HepG2 (cell line): ENCODE measurements around the gene XPNPEP2. TPM values are rescaled to one million over a fixed set of nuclear protein-coding genes. Genes with fewer than 3 reads are reported as not detected.
A peak's percentile ranks its signal among the peaks of the same experiment; 100 is the strongest.

ENCODE experiments used
- BHLHE40 ChIP-seq: IDR thresholded peaks from 2 replicates; pipeline ENCODE4 v1.6.1; 2011; ENCODE audit warnings: low read length, improper control_type of control experiment
- HNF4A ChIP-seq: sonication (generic); formaldehyde crosslinking; IDR thresholded peaks from 2 replicates; pipeline ENCODE4 v1.4.0; 2020; ENCODE audit warnings: missing genetic modification reagents
- KLF9 ChIP-seq: IDR thresholded peaks from 2 replicates; pipeline ENCODE4 v1.6.1; 2016; ENCODE audit warnings: low read depth
- MTA3 ChIP-seq: sonication (generic); formaldehyde crosslinking; IDR thresholded peaks from 2 replicates; pipeline ENCODE4 v1.4.0; 2020; ENCODE audit warnings: missing genetic modification reagents
- NR3C1 ChIP-seq: sonication (generic); formaldehyde crosslinking; IDR thresholded peaks from 2 replicates; pipeline ENCODE4 v1.4.0; 2020; ENCODE audit warnings: missing genetic modification reagents
- SALL1 ChIP-seq: sonication (generic); formaldehyde crosslinking; IDR thresholded peaks from 2 replicates; pipeline ENCODE4 v1.8.0; 2022; ENCODE audit warnings: mild to moderate bottlenecking, missing genetic modification reagents
- SMAD9 ChIP-seq: sonication (generic); formaldehyde crosslinking; IDR thresholded peaks from 2 replicates; pipeline ENCODE4 v1.5.1; 2020; ENCODE audit warnings: mild to moderate bottlenecking, missing genetic modification reagents
- TBX2 ChIP-seq: sonication (generic); formaldehyde crosslinking; IDR thresholded peaks from 2 replicates; pipeline ENCODE4 v1.5.0; 2020; ENCODE audit warnings: missing genetic modification reagents, mild to moderate bottlenecking, borderline replicate concordance
- ZFAT ChIP-seq: sonication (generic); formaldehyde crosslinking; conservative IDR thresholded peaks from 2 replicates; pipeline ENCODE4 v1.8.1; 2023; ENCODE audit warnings: missing genetic modification reagents, inconsistent platforms
- ZNF160 ChIP-seq: sonication (generic); formaldehyde crosslinking; IDR thresholded peaks from 2 replicates; pipeline ENCODE4 v1.8.0; 2022; ENCODE audit warnings: mild to moderate bottlenecking, inconsistent platforms, missing genetic modification reagents
- ZNF556 ChIP-seq: sonication (generic); formaldehyde crosslinking; IDR thresholded peaks from 2 replicates; pipeline ENCODE4 v1.4.0; 2020; ENCODE audit warnings: mild to moderate bottlenecking, missing genetic modification reagents, borderline replicate concordance
- ZNF589 ChIP-seq: sonication (generic); formaldehyde crosslinking; conservative IDR thresholded peaks from 2 replicates; pipeline ENCODE4 v1.8.0; 2022; ENCODE audit warnings: mild to moderate bottlenecking, moderate library complexity, missing genetic modification reagents
- polyA plus RNA-seq, 8 experiments: library from polyadenylated mRNA; depleted of rRNA in 3 of 8; stranded (reverse) in 7 of 8; unstranded in 1 of 8; fragments of >200 nt; fragmentation: Illumina TruSeq in 4 of 8; extraction: Trizol in 4 of 8; gene quantifications; 2 replicates each; pipeline versions ENCODE4 v1.2.1 to v1.2.3, GENCODE V29; 2011 to 2016; ENCODE audit warnings: low read depth in 4 of 8, missing spikeins in 1 of 8, mixed read lengths in 1 of 8; ENCODE audit not compliant: insufficient read depth in 1 of 8
- total RNA-seq, 5 experiments: library from RNA; depleted of rRNA; stranded (reverse); fragments of >200 nt; fragmentation: Illumina TruSeq; extraction: Trizol; gene quantifications; 2 replicates each; pipeline ENCODE4 v1.2.3, GENCODE V29; 2016; ENCODE audit warnings: low read depth in 1 of 5
- TF ChIP-seq, protein P1 (sequence below): sonication (generic); formaldehyde crosslinking; IDR thresholded peaks from 2 replicates; pipeline ENCODE4 v1.8.1; 2022; ENCODE audit warnings: low read depth, mild to moderate bottlenecking, missing genetic modification reagents
- TF ChIP-seq, protein P2 (sequence below): sonication (generic); formaldehyde crosslinking; IDR thresholded peaks from 2 replicates; pipeline ENCODE4 v1.4.0; 2020; ENCODE audit warnings: missing genetic modification reagents
- TF ChIP-seq, protein P3 (sequence below): sonication (generic); formaldehyde crosslinking; IDR thresholded peaks from 2 replicates; pipeline ENCODE4 v1.4.0; 2020; ENCODE audit warnings: mild to moderate bottlenecking, missing genetic modification reagents
- TF ChIP-seq, protein P4 (sequence below): sonication (generic); formaldehyde crosslinking; IDR thresholded peaks from 2 replicates; pipeline ENCODE4 v1.4.0; 2020; ENCODE audit warnings: missing genetic modification reagents, borderline replicate concordance
- TF ChIP-seq, protein P5 (sequence below): sonication (generic); formaldehyde crosslinking; IDR thresholded peaks from 2 replicates; pipeline ENCODE4 v1.5.1; 2020; ENCODE audit warnings: missing genetic modification reagents, mild to moderate bottlenecking, borderline replicate concordance
- TF ChIP-seq, protein P6 (sequence below): sonication (generic); formaldehyde crosslinking; IDR thresholded peaks from 2 replicates; pipeline ENCODE4 v1.4.0; 2020; ENCODE audit warnings: mild to moderate bottlenecking, missing genetic modification reagents

XPNPEP2 gene
- total and polyA plus RNA-seq, 2 of the 13 experiments (the other 11 are each of a cell fraction or from before 2014, with no cell fraction given): 1.1 to 1.8 TPM

DNA sequence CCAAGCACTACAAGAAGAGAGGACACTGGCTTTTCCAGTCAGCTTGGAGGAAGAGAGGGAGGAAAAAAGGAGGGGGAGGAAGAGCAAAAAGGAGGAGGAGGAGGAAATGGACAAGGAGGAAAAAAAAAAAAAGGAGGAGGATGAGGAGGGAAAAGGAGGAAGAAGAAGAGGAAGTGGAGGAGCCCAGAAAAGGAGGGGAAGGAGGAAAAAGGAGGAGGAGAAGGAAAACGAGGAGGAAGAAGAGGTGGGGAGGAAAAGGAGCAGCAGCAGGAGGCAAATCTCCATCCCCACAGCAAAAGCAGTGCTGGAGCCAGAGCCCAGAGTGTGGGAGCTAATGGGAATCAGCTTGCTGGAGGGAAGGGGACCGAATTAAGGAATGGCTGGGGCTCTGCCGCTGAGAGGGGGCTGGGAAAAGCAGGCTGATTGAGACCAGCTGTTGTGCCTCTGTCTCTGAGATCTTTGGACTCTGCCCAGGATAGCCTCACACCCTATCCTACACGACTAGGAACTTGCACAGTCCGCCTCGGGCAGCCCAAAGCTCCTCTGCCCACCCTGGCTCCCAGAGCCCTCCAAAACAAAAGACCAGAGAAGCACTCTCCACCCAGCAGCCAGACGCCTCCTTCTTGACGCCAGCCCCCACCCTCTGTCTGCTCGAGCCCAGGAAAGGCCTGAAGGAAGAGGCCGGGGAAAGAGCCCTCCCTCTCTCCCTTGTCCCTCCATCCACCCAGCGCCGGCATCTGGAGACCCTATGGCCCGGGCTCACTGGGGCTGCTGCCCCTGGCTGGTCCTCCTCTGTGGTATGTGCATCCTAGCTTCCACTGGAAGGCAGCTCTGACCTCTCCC, at the start of gene XPNPEP2 (continued):
- TF ChIP-seq, protein P1, sequence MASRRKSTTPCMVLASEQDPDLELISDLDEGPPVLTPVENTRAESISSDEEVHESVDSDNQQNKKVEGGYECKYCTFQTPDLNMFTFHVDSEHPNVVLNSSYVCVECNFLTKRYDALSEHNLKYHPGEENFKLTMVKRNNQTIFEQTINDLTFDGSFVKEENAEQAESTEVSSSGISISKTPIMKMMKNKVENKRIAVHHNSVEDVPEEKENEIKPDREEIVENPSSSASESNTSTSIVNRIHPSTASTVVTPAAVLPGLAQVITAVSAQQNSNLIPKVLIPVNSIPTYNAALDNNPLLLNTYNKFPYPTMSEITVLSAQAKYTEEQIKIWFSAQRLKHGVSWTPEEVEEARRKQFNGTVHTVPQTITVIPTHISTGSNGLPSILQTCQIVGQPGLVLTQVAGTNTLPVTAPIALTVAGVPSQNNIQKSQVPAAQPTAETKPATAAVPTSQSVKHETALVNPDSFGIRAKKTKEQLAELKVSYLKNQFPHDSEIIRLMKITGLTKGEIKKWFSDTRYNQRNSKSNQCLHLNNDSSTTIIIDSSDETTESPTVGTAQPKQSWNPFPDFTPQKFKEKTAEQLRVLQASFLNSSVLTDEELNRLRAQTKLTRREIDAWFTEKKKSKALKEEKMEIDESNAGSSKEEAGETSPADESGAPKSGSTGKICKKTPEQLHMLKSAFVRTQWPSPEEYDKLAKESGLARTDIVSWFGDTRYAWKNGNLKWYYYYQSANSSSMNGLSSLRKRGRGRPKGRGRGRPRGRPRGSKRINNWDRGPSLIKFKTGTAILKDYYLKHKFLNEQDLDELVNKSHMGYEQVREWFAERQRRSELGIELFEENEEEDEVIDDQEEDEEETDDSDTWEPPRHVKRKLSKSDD (CRISPR knock-in tag): no peak
- TF ChIP-seq SMAD9 (CRISPR knock-in tag): no peak
- TF ChIP-seq ZNF160 (CRISPR knock-in tag): no peak
- no peak for TF ChIP-seq MTA3
- no peak for TF ChIP-seq ZNF556 (CRISPR knock-in tag)
- TF ChIP-seq, protein P2, sequence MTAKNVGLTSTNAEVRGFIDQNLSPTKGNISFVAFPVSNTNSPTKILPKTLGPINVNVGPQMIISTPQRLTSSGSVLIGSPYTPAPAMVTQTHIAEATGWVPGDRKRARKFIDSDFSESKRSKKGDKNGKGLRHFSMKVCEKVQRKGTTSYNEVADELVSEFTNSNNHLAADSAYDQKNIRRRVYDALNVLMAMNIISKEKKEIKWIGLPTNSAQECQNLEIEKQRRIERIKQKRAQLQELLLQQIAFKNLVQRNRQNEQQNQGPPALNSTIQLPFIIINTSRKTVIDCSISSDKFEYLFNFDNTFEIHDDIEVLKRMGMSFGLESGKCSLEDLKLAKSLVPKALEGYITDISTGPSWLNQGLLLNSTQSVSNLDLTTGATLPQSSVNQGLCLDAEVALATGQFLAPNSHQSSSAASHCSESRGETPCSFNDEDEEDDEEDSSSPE (CRISPR knock-in tag): no peak
- TF ChIP-seq TBX2 (CRISPR knock-in tag): no peak
- TF ChIP-seq KLF9 (CRISPR knock-in tag): no peak
- TF ChIP-seq HNF4A (CRISPR knock-in tag): peak; percentile 61
- TF ChIP-seq, protein P3, sequence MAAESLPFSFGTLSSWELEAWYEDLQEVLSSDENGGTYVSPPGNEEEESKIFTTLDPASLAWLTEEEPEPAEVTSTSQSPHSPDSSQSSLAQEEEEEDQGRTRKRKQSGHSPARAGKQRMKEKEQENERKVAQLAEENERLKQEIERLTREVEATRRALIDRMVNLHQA (CRISPR knock-in tag): no peak
- TF ChIP-seq, protein P4, sequence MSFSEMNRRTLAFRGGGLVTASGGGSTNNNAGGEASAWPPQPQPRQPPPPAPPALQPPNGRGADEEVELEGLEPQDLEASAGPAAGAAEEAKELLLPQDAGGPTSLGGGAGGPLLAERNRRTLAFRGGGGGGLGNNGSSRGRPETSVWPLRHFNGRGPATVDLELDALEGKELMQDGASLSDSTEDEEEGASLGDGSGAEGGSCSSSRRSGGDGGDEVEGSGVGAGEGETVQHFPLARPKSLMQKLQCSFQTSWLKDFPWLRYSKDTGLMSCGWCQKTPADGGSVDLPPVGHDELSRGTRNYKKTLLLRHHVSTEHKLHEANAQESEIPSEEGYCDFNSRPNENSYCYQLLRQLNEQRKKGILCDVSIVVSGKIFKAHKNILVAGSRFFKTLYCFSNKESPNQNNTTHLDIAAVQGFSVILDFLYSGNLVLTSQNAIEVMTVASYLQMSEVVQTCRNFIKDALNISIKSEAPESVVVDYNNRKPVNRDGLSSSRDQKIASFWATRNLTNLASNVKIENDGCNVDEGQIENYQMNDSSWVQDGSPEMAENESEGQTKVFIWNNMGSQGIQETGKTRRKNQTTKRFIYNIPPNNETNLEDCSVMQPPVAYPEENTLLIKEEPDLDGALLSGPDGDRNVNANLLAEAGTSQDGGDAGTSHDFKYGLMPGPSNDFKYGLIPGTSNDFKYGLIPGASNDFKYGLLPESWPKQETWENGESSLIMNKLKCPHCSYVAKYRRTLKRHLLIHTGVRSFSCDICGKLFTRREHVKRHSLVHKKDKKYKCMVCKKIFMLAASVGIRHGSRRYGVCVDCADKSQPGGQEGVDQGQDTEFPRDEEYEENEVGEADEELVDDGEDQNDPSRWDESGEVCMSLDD (CRISPR knock-in tag): no peak
- TF ChIP-seq SALL1 (CRISPR knock-in tag): no peak
- no peak for TF ChIP-seq ZFAT (CRISPR knock-in tag)
- TF ChIP-seq, protein P5, sequence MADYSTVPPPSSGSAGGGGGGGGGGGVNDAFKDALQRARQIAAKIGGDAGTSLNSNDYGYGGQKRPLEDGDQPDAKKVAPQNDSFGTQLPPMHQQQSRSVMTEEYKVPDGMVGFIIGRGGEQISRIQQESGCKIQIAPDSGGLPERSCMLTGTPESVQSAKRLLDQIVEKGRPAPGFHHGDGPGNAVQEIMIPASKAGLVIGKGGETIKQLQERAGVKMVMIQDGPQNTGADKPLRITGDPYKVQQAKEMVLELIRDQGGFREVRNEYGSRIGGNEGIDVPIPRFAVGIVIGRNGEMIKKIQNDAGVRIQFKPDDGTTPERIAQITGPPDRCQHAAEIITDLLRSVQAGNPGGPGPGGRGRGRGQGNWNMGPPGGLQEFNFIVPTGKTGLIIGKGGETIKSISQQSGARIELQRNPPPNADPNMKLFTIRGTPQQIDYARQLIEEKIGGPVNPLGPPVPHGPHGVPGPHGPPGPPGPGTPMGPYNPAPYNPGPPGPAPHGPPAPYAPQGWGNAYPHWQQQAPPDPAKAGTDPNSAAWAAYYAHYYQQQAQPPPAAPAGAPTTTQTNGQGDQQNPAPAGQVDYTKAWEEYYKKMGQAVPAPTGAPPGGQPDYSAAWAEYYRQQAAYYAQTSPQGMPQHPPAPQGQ (CRISPR knock-in tag): no peak
- TF ChIP-seq, protein P6, sequence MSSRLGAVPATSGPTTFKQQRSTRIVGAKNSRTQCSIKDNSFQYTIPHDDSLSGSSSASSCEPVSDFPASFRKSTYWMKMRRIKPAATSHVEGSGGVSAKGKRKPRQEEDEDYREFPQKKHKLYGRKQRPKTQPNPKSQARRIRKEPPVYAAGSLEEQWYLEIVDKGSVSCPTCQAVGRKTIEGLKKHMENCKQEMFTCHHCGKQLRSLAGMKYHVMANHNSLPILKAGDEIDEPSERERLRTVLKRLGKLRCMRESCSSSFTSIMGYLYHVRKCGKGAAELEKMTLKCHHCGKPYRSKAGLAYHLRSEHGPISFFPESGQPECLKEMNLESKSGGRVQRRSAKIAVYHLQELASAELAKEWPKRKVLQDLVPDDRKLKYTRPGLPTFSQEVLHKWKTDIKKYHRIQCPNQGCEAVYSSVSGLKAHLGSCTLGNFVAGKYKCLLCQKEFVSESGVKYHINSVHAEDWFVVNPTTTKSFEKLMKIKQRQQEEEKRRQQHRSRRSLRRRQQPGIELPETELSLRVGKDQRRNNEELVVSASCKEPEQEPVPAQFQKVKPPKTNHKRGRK (CRISPR knock-in tag): peak; percentile 57; the same call in 1 of the 2 replicates
- no peak for TF ChIP-seq BHLHE40
- TF ChIP-seq NR3C1 (CRISPR knock-in tag): no peak
- TF ChIP-seq ZNF589: no peak
